NB4 (cell line): Measurements from ENCODE around the gene CSRP2.

ENCODE experiments used
- DNase-seq: peaks from one replicate; pipeline ENCODE4 v3.0.0; 2010; ENCODE audit warnings: low read depth
- H3K4me3 ChIP-seq: one replicate; pipeline ENCODE4 v1.5.1; 2011; ENCODE audit warnings: mild to moderate bottlenecking, low read depth, low read length, moderate library complexity
- CTCF ChIP-seq: IDR thresholded peaks from one replicate; pipeline ENCODE4 v1.5.1; 2012; ENCODE audit warnings: low read depth, low read length
- MAX ChIP-seq: IDR thresholded peaks from 2 replicates; pipeline ENCODE4 v1.6.1; 2011; ENCODE audit warnings: low read depth, low read length
- MYC ChIP-seq: IDR thresholded peaks from 2 replicates; pipeline ENCODE4 v1.6.1; 2011; ENCODE audit warnings: low read depth, low read length
- POLR2A ChIP-seq: IDR thresholded peaks from 2 replicates; pipeline ENCODE4 v1.6.1; 2011; ENCODE audit warnings: mild to moderate bottlenecking; ENCODE audit not compliant: insufficient read length; ENCODE audit errors: extremely low read depth

The CSRP2 gene

GRCh38 chr12:76864791-76865400 is 13.9 kb downstream of the CSRP2 start:
- TF ChIP-seq MAX (no peak), CTCF (no peak), POLR2A (no peak), MYC (no peak)
- H3K4me3 ChIP-seq, result no peak overlapping the region
- no peak for DNase-seq

GRCh38 chr12:76863837-76864236 is 15.0 kb downstream of the CSRP2 start:
- DNase-seq, result no peak
- no peak for TF ChIP-seq POLR2A
- TF ChIP-seq CTCF, result no peak
- no peak for TF ChIP-seq MAX
- no peak for TF ChIP-seq MYC
- H3K4me3 ChIP-seq, result no peak overlapping the region

- H3K4me3 ChIP-seq, result no peak overlapping the region
- DNase-seq, result no peak
- no peak for TF ChIP-seq CTCF
- no peak for TF ChIP-seq POLR2A
- TF ChIP-seq MYC, result no peak
- no peak for TF ChIP-seq MAX
Observed at GRCh38 chr12:76863005-76863670, 15.7 kb downstream of the CSRP2 start.

GRCh38 chr12:76860256-76860655 is 18.6 kb downstream of the CSRP2 start:
- no peak for DNase-seq
- no peak overlapping the region for H3K4me3 ChIP-seq
- TF ChIP-seq POLR2A (no peak), MYC (no peak), MAX (no peak), CTCF (no peak)

- no peak for DNase-seq
- TF ChIP-seq CTCF (no peak), MAX (no peak), POLR2A (no peak), MYC (no peak)
- no peak overlapping the region for H3K4me3 ChIP-seq
Observed at GRCh38 chr12:76859611-76860010, 19.2 kb downstream of the CSRP2 start.
